HepG2 (cell line): ENCODE data around the gene PDLIM7. TPM values are rescaled to one million over a fixed set of nuclear protein-coding genes. Genes with fewer than 3 reads are reported as not detected.

Experiments used
- ATAC-seq: fragments of 200-7000 bp; cut with Tn5 transposase; 3 replicates; pipeline ENCODE4 v1.9.1; 2020; ENCODE audit warnings: mild to moderate bottlenecking, moderate library complexity
- BruUV-seq: library from RNA; stranded (reverse); fragments of 400-500 nt; replicated peaks from 2 replicates; lab custom pipeline; 2021; lab: Mats Ljungman, UMichigan
- CTCF ChIA-PET: fragments of 300-600 bp; formaldehyde crosslinking; extraction: SDS; loops from one replicate; lab custom pipeline; 2021; ENCODE audit warnings: low total read pairs, inconsistent platforms, low intra/inter-chr PET ratio; lab: Yijun Ruan, JAX
- POLR2A ChIA-PET: fragments of 350-600 bp; sonication (Branson Sonifier 250); formaldehyde crosslinking; loops from one replicate; lab custom pipeline; 2020; ENCODE audit warnings: antibody characterized with exemption, inconsistent platforms; lab: Yijun Ruan, JAX
- DNase-seq: peaks from one replicate; pipeline ENCODE4 v3.0.0-alpha.2; 2015; ENCODE audit warnings: low spot score
- FAIRE-seq: peaks from 3 replicates; lab custom pipeline; 2011; peaks lifted over from hg19 to GRCh38; lab: Jason Lieb, UNC
- H2AFZ ChIP-seq: one replicate; pipeline ENCODE4 v1.6.1; 2011; ENCODE audit warnings: low read length, inconsistent platforms
- H3K27ac ChIP-seq: fragments of 300-600 bp; 3 replicates; pipeline ENCODE4 v1.8.0; 2011; ENCODE audit warnings: mixed run types, mild to moderate bottlenecking, mixed read lengths, low read length, inconsistent platforms; ENCODE audit not compliant: insufficient read depth; ENCODE audit errors: extremely low read length
- H3K27me3 ChIP-seq, 2 experiments: fragments of 200-600 bp in 1 of 2; 2 replicates in 1 of 2; 3 replicates in 1 of 2; pipeline versions ENCODE4 v1.6.0 to v1.8.0; 2011; ENCODE audit warnings: low read length in 2 of 2, mild to moderate bottlenecking in 2 of 2, moderate library complexity in 2 of 2, inconsistent platforms in 1 of 2; ENCODE audit not compliant: insufficient read depth in 2 of 2, control insufficient read depth in 1 of 2
- H3K36me3 ChIP-seq, 2 experiments: fragments of 200-600 bp in 1 of 2; replicated peaks in 1 of 2; 2 replicates in 1 of 2; 3 replicates in 1 of 2; pipeline versions ENCODE4 v1.5.1 to v1.8.0; 2011; ENCODE audit warnings: low read length in 2 of 2, inconsistent platforms in 1 of 2; ENCODE audit not compliant: insufficient read depth in 2 of 2, control insufficient read depth in 1 of 2
- H3K4me1 ChIP-seq: 2 replicates; pipeline ENCODE4 v1.5.1; 2012; ENCODE audit warnings: low read length, inconsistent platforms; ENCODE audit not compliant: insufficient read depth
- H3K4me2 ChIP-seq: 2 replicates; pipeline ENCODE4 v1.6.0; 2011; ENCODE audit warnings: low read depth, low read length, inconsistent platforms
- H3K4me3 ChIP-seq, 3 experiments: fragments of 200-600 bp in 1 of 3; sonication (generic), shearing (Covaris generic) in 1 of 3; replicated peaks in 1 of 3; 2 replicates each; pipeline ENCODE4 v1.5.1; 2011 to 2016; ENCODE audit warnings: low read length in 3 of 3, inconsistent platforms in 2 of 3, low read depth in 2 of 3, mild to moderate bottlenecking in 2 of 3, control low read depth in 1 of 3, mixed read lengths in 1 of 3; ENCODE audit not compliant: insufficient read depth in 1 of 3
- H3K79me2 ChIP-seq: one replicate; pipeline ENCODE4 v1.6.1; 2011; ENCODE audit warnings: low read length, inconsistent platforms; ENCODE audit not compliant: insufficient read depth
- H3K9ac ChIP-seq: 2 replicates; pipeline ENCODE4 v1.6.0; 2011; ENCODE audit warnings: mild to moderate bottlenecking, low read depth, low read length, inconsistent platforms; ENCODE audit not compliant: insufficient read depth
- H3K9me3 ChIP-seq: 2 replicates; pipeline ENCODE4 v1.5.1; 2012; ENCODE audit warnings: mild to moderate bottlenecking, low read length
- H4K20me1 ChIP-seq: 2 replicates; pipeline ENCODE4 v1.6.0; 2011; ENCODE audit warnings: inconsistent platforms, mild to moderate bottlenecking, low read length, moderate library complexity; ENCODE audit not compliant: insufficient read depth
- CEBPZ ChIP-seq: IDR thresholded peaks from 2 replicates; pipeline ENCODE4 v1.6.1; 2012; ENCODE audit warnings: low read length, improper control_type of control experiment
- GATAD1 ChIP-seq: IDR thresholded peaks from 2 replicates; pipeline ENCODE4 v1.6.1; 2016; ENCODE audit warnings: missing genetic modification reagents, missing compliant biosample characterization
- KDM2A ChIP-seq: sonication (generic); formaldehyde crosslinking; IDR thresholded peaks from 2 replicates; pipeline ENCODE4 v1.4.0; 2020; ENCODE audit warnings: low read depth, missing genetic modification reagents, borderline replicate concordance
- RBAK ChIP-seq: sonication (generic); formaldehyde crosslinking; IDR thresholded peaks from 2 replicates; pipeline ENCODE4 v1.5.1; 2020; ENCODE audit warnings: mild to moderate bottlenecking, missing genetic modification reagents
- SRF ChIP-seq: IDR thresholded peaks from 2 replicates; pipeline ENCODE4 v1.6.1; 2011; ENCODE audit warnings: mild to moderate bottlenecking, low read depth, low read length, moderate library complexity
- ZBTB25 ChIP-seq: IDR thresholded peaks from 2 replicates; pipeline ENCODE4 v1.6.1; 2018; ENCODE audit warnings: missing genetic modification reagents
- ZNF282 ChIP-seq: fragments of 450-650 bp; IDR thresholded peaks from 2 replicates; pipeline ENCODE4 v1.6.1; 2018; ENCODE audit not compliant: partially characterized antibody
- WGBS: methylation state at CpG from one replicate; pipeline ENCODE4 v1.1.6; 2017; ENCODE audit warnings: low lambda C conversion rate; 5-methylcytosine and 5-hydroxymethylcytosine counted together
- in situ Hi-C: cut with HindIII; loops from 2 replicates; pipeline ENCODE4 v1.10.0; 2017; ENCODE audit warnings: low pct_unique_long_range_greater_than_20kb; ENCODE audit not compliant: extremely low pct_ligation_motif_present
- intact Hi-C: fragments of 100-400 bp; cut with micrococcal nuclease; formaldehyde crosslinking; loops from one replicate; pipeline ENCODE4 v1.10.0; 2022; ENCODE audit not compliant: unreplicated experiment
- polyA plus RNA-seq, 8 experiments: library from polyadenylated mRNA; depleted of rRNA in 3 of 8; stranded (reverse) in 7 of 8; unstranded in 1 of 8; fragments of >200 nt; fragmentation: Illumina TruSeq in 4 of 8; extraction: Trizol in 4 of 8; gene quantifications; 2 replicates each; pipeline versions ENCODE4 v1.2.1 to v1.2.3, GENCODE V29; 2011 to 2016; ENCODE audit warnings: low read depth in 4 of 8, missing spikeins in 1 of 8, mixed read lengths in 1 of 8; ENCODE audit not compliant: insufficient read depth in 1 of 8
- total RNA-seq, 5 experiments: library from RNA; depleted of rRNA; stranded (reverse); fragments of >200 nt; fragmentation: Illumina TruSeq; extraction: Trizol; gene quantifications; 2 replicates each; pipeline ENCODE4 v1.2.3, GENCODE V29; 2016; ENCODE audit warnings: low read depth in 1 of 5

PDLIM7 gene
- total and polyA plus RNA-seq, 2 of the 13 experiments (the other 11 are each of a cell fraction or from before 2014, with no cell fraction given) = 21.1 to 31.3 TPM

GRCh38 chr5:177487144-177487543 is 10.3 kb downstream of the PDLIM7 start:
- Histone ChIP-seq H3K9ac (no peak overlapping the region), H3K4me3 (no peak overlapping the region), H3K4me2 (no peak overlapping the region), H3K36me3 (peaks cover 15 to 18% of the 10 kb centered on the region in 2 experiments; a peak in 4 of 5 replicates), H3K4me1 (no peaks in the 10 kb centered on the region), H2AFZ (no peak overlapping the region), H3K79me2 (no peaks in the 10 kb centered on the region), H3K27ac (no peak overlapping the region), H3K27me3 (no peaks in the 10 kb centered on the region), H3K9me3 (no peaks in the 10 kb centered on the region), H4K20me1 (no peaks in the 10 kb centered on the region)
- WGBS = 95% methylated on average over 8 of the region's 8 CpGs
- ChIA-PET POLR2A (no interaction called here), CTCF (interaction anchor here (0.6 kb wide), 1 partner anchor 16 kb away, joined by 4 read pairs; no protein-coding TSS in a partner anchor)
- no peak for FAIRE-seq
- in situ Hi-C loops (no loop called here), intact Hi-C loops (no loop called here)
- TF ChIP-seq RBAK (CRISPR knock-in tag) (no peak), SRF (no peak)
- no TSS peak for BruUV-seq
- DNase-seq = no peak
- no peak for ATAC-seq

GRCh38 chr5:177486256-177486655 is 11.1 kb downstream of the PDLIM7 start:
- TF ChIP-seq ZNF282 (no peak), CEBPZ (no peak), KDM2A (CRISPR knock-in tag) (no peak), ZBTB25 (CRISPR knock-in tag) (no peak), GATAD1 (CRISPR knock-in tag) (no peak)
- Histone ChIP-seq H3K4me2 (no peak overlapping the region), H3K4me3 (no peak overlapping the region), H4K20me1 (no peaks in the 10 kb centered on the region), H3K4me1 (no peaks in the 10 kb centered on the region), H3K36me3 (peaks cover 15 to 18% of the 10 kb centered on the region in 2 experiments; a peak in 4 of 5 replicates), H3K9me3 (no peaks in the 10 kb centered on the region), H3K9ac (no peak overlapping the region), H2AFZ (no peak overlapping the region), H3K79me2 (no peaks in the 10 kb centered on the region), H3K27me3 (no peaks in the 10 kb centered on the region), H3K27ac (no peak overlapping the region)
- ATAC-seq = no peak
- in situ Hi-C loops (no loop called here), intact Hi-C loops (no loop called here)
- DNase-seq = no peak
- WGBS = 98% methylated on average over 3 of the region's 3 CpGs
- BruUV-seq = no TSS peak
- POLR2A ChIA-PET = no interaction called here
- CTCF ChIA-PET = no interaction called here
- FAIRE-seq = no peak
